DMS 273 (cell line): Measurements from ENCODE around the gene LHX3.
"Not testable (repeated sequence)": the region's sequence is repeated elsewhere in the genome, so short reads cannot be mapped to it uniquely, and the experiment has no call there.

Source experiments
- DNase-seq: peaks from one replicate; lab custom pipeline; 2025; ENCODE audit not compliant: unreplicated experiment; lab: John Stamatoyannopoulos, UW

LHX3 gene

DNA sequence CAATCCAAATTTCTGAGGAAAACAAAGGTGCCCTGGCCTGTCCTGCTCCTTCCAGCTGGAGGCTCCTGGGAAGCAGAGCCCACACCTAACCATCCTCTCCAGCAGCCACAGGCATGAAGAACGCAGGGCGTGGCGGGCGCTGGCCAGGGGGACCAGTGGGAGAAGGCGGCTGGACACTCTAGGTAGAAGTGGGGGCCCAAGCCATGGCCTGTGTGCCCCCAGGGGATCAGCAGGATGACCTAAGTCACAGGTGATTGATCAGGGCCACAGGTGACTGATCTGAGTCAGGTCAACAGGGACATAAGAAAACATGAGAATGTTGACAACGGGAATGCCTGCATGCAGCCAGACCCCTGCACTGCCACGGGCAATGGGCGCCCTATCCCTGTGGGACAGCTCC is 37.3 kb upstream of the LHX3 start:
- DNase-seq = no peak

DNA sequence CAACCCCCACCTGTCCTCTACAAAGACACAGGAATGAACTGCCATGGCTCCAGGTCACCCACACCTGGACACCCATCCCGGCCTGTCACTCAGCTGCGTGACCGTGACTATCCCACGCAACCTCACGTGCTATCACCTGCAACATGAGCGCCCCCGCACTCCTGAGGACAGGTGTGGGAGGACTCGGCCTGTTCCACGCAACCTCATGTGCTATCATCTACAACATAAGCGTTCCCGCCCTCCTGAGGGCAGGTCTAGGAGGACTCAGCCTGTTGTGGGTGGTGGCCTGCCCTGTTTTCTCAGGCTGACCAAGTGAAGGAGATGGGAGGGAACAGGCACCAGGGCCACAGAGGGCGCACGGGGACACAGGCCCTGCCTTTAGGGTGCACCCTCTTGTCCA is 36.6 kb upstream of the LHX3 start:
- no peak for DNase-seq

DNA sequence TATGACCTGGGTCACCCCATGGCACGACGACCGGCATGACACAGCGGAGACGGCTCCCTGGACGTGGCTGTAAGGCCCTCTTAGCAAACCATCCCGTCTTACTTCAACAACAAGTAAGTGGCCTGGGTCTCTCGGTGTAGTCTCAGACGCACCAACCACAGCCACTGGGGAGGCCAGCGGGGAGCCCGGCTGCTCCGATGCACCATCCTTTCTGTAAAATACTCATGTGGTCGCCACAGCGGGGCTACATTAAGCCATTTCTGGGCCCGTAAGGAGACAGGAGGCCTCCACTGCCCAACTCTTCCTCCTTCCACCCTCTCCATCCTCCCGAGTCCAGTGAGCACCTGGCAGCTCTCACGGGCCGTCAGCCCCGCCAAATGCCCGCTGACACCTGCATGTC is 36.0 kb upstream of the LHX3 start:
- no peak for DNase-seq

DNA sequence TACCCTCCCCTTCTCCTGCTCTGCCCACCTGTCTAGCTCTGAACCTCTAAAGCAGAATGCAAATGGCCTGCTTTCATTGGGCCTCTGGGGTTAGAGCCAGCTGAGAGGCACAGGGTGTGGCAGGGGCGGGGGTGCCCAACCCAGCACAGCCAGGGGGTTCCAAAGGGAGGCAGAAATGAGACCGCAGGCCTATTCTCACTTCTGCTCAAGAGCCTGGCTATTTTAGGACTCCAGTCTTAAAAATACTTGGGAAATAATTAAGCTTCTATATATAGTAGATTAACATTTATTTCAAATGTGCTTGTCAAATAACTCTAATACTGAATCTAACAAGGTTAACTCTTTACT is 35.0 kb upstream of the LHX3 start:
- DNase-seq = no peak

DNA sequence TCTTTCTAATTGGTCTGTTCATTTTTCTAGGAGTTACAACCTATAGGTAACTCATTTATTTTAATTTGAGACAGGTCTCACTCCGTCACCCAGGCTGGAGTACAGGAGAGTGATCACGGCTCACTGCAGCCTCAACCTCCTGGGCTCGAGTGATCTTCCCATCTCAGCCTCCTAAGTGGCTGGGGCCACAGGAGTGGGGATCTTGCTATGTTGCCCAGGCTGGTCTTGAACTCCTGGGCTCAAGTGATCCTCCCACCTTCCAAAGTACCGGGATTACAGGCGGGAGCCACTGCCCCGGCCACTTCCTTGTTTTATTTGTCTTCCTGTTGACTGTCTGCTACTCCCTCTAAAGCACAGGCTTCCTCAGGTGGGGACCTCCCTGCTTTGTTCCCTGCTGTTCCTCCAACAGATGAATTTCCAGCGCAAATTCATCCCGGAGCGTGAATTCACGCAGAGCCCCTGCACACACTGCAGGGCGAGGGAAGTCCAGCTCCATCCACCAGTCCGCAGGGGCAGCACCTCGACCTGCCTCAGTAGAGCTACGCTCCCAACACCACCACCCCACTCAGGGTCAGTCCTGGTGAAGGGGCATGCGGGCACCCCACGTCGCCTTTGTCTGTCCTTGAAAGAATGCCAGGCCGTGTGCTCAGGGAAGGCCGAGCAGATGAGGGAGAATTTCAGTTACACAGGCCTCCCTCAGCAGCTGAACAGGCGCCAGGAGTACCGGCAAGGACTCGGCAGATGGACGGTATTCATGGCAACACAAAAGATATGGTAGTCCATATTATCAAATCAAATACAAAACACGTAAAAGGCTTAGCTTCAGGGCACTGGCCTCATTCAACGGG is 34.4 kb upstream of the LHX3 start:
- peak; percentile 92 for DNase-seq

DNA sequence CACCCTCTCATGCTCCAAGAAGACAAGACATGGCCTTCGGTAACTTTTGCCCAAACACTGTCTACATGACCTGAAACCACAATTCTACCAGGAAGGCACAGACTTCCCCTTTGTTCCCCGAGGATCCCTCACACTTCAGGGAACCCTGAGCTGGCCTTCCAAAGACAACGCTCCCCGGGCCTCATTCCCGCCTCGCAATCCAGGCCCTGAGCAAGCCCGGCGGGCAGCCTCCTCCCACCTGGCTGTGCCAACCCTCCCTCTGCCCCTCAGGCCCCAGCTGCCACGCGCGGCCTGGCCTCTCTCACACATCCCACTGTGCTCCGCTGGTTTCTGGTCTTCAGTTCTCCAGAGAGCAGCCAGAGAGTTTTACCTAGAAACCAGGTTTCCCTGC is 33.4 kb upstream of the LHX3 start:
- DNase-seq = peak; percentile 50

DNA sequence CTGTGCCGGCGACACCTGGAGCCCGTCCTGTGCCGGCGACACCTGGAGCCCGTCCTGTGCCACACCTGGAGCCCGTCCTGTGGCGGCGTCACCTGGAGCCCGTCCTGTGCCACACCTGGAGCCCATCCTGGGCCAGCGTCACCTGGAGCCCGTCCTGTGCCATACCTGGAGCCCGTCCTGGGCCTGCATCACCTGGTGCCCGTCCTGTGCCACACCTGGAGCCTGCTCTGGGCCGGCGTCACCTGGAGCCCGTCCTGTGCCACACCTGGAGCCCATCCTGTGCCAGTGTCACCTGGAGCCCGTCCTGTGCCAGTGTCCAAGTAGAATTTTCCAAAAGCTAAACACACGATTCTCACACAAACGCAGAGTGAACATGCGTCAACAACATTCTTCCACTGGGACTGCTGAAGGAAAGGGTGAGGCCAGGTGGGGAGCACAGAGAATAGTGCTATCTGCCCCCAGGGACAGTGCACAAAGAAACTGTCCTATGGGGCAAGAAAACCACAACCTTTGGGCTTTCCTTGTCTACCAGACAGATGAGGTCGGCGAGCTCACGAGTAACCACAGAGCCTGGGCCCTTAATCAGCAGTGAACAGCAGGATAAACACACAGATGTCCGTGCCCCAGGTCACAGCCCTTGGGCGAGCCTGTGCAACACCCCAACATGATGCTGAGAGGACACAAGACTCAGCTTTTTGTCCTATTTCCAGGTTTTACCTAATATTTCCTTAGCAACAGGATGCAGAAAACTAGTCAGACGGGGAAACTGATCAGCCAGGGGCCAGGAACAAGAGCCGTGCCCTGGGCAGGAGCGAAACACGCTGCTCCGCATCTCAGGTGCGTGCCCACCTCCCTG is 32.8 kb upstream of the LHX3 start:
- DNase-seq = no peak

DNA sequence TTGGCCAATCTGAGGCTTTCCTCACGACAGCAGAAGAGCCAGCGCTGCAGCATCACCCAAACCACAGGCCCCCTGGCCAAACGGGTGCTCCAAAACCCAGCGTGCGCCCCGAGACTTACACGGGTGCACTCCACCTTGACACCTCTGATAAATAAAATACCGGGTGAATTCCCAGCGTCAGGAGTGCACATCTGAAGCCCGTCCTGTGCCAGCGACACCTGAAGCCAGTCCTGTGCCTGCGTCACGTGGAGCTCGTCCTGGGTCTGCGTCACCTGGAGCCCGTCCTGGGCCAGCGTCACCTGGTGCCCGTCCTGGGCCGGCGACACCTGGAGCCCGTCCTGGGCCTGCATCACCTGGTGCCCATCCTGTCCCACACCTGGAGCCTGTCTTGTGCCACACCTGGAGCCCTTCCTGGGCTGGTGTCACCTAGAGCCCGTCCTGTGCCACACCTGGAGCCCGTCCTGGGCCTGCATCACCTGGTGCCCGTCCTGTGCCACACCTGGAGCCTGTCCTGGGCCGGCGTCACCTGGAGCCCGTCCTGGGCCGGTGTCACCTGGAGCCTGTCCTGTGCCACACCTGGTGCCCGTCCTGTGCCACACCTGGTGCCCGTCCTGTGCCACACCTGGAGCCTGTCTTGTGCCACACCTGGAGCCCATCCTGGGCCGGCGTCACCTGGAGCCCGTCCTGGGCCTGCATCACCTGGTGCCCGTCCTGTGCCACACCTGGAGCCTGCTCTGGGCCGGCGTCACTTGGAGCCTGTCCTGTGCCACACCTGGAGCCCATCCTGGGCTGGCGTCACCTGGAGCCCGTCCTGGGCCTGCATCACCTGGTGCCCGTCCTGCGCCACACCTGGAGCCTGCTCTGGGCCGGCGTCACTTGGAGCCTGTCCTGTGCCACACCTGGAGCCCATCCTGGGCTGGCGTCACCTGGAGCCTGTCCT is 31.8 kb upstream of the LHX3 start:
- not testable (repeated sequence) for DNase-seq

DNA sequence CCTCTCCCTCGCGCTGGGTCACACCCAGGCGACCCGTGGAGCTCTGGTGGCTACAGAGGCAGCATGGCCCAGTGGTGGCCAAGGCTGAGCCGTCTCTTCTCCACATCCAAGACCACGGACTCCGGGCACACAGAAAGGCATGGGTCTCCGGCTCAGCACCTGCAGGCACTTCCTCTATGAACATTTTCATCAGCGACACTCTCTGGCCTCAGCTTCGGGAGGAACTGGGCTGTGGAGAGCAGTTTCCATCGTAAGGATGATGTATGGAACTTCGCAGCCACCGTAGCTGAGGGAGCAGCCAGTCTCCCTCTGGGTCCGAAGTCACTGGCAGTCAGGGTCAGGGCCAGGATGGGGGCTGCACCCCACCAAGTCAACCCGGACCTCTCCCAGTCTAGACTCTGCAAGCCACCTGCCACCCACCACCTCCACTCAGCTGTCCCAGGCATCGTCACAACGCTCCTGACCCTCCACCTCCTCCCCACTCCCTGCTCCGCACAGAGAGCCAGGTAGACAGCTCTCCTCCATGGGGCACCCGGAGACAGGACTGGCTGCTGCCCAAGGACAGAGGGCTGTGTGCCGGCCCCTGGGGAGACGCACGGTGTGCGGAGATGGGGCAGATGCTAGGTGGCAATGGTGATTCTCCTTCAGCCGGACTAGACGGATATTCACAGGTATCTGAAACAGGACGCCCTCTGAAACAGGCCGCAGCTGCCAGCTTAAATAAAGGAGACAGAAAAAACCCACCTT is 31.0 kb upstream of the LHX3 start:
- no peak for DNase-seq

DNA sequence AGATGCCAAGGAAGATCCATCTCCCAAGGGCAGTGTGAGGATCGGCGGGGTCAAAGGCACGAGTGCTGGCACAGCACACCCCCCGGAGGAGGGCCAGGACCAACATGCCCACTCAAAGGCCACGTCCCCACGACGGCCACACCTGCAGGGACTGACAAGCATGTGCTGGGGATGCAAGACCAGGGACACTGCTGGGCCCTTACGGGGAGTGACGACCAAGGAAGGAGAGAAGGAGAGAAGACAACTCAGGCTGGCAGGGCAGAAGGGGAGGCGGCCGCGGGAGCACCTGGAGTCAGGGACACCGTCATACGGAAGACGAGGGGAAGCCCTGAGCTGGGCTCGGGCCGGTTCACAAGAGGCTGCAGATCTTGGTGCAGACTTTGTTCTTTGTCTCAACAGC is 30.2 kb upstream of the LHX3 start:
- DNase-seq = no peak

DNA sequence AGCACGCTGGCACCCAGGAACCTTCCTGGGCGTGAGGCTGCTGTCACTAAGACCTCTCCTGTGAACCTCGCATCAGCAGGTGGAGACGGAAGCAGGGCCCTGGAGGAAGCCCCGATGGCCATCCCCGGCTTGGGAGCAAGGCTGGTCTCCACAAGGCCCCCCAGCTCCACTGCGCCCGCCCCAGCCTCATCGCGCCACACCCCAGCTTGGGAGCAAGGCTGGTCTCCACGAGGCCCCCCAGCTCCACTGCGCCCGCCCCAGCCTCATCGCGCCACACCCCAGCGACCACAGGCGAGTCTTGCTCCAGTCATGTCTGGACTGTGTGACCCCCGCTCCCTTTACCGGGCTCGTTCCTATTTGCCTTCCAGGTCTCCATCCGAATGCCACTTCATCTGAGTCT is 29.7 kb upstream of the LHX3 start:
- DNase-seq = no peak

DNA sequence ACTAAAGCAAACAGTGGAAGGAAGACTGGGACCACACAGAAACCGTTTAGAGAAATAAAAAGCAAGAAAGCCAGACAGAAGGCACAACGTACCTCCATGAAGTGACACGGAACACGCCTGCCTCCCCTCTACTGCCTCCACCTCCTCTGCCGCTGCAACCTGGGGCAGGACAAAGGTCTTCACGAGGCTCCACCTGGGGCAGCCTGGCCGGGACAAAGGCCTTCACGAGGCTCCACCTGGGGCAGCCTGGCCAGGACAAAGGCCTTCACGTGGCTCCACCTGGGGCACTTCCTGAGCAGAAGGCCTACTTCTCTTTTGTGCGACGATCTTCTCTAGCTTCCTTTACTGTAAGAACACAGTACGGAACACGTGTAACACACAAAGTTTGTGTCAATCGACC is 28.9 kb upstream of the LHX3 start:
- DNase-seq = no peak

DNA sequence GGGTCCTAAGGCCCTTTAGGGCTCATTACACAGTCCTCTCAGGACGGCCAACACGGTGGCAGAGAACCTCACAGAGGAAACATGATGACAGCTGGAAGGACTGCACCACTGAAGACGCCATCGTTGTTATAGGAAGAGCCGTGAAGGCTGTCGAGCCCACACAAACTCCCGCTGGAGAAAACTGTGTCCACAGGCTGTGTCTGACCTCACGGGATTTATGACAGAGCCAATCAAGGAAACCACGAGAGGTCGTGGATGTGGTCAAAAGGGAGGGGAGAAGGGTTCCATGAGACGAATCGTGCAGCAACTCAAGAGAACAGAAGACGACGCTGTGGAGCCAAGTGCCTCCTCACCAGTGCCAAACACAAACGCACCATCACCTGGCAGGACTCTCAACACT is 28.5 kb upstream of the LHX3 start:
- no peak for DNase-seq

DNA sequence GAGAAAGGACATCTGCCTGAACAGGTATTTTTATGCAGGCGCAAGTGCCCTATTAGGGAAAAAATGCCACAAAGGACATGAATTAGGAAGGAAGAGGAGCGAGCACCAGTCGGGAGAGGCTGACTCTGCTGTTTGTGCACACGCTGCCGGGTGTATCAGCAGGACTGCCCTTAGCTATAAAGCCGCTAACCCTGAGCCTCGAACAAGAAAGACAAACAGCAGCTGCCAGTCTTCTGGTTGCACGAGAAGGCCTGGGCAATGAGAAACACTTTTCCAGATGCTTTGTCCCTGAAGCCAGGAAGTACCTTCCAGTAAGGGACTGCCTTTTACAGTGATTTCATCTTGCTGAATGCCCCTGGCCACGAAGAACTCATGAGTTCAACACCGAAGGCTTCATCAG is 28.0 kb upstream of the LHX3 start:
- DNase-seq = peak; percentile 58

DNA sequence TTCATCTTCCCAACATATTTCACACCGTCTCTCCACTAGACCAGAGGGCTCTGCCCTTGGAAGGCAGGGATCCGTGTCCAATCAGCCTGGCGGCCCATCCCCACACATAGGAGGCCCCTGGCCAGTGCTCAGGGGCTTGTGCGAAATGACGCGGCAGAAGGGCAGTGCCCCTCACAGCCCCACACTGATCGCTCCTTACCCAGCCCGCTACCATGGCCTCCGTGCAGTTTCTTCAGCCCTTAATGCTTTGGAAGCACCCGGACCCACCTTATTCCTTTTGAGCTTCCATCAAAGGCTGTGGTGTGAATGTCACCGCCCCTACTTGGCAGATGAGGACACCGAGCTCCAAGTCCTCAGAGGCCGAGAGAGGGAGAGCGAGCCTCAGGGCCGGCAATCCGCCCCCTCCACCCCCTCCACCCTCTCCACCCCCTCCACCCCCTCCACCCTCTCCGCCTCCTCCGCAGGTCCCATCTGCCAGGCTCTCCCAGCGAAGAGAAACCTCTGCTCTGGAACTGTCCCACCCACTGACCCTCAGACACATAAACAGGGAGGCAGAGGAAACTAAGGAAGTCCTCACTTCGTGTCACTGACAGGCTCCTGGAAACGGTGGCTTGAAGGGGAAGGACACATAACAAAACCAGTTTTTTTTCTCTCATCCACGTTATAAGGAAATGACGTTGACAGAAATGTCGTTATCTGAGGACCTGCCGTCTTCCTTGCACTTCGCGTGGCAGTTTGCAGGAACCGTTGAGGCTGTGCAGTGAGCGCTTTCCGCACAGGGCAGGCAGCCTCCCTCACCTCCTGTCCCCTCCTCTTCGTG is 26.8 kb upstream of the LHX3 start:
- no peak for DNase-seq

DNA sequence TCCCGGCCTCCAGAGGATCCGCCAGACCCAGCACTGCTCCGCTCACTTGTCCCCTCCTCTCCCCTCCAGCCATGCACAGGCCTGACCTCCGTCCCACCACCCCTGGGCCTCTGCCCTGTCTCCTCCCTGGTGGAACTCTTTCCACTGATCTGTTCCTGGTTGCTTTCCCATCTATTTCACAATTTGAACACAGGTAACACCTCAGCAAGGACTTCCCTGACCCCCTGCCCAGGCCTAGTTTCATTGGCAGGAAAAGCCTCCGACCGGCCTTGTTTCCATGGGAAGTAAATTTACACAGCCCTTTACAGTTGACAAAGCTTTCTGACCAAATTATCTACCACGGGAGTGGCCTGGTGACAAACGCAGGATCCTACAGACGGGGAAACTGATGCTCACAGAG is 25.8 kb upstream of the LHX3 start:
- DNase-seq = no peak

DNA sequence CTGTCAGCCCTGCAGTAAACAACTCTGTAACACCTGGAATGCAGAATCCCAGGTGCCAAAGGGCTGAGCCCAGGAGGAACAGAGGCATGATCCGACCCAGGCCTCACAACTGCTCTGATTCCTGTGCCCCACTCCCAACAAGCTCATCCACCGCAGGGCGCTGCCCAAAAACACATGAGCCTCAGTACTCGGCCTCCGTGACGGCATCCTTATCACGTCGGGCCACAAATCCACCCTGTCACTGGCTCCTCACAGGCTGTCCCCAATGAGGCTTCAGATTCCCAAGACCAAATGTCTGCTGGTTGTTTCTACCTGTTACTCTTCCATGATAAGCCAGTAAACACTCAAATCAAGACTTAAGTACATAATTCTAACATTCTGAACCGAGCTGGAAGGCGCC is 25.4 kb upstream of the LHX3 start:
- no peak for DNase-seq

DNA sequence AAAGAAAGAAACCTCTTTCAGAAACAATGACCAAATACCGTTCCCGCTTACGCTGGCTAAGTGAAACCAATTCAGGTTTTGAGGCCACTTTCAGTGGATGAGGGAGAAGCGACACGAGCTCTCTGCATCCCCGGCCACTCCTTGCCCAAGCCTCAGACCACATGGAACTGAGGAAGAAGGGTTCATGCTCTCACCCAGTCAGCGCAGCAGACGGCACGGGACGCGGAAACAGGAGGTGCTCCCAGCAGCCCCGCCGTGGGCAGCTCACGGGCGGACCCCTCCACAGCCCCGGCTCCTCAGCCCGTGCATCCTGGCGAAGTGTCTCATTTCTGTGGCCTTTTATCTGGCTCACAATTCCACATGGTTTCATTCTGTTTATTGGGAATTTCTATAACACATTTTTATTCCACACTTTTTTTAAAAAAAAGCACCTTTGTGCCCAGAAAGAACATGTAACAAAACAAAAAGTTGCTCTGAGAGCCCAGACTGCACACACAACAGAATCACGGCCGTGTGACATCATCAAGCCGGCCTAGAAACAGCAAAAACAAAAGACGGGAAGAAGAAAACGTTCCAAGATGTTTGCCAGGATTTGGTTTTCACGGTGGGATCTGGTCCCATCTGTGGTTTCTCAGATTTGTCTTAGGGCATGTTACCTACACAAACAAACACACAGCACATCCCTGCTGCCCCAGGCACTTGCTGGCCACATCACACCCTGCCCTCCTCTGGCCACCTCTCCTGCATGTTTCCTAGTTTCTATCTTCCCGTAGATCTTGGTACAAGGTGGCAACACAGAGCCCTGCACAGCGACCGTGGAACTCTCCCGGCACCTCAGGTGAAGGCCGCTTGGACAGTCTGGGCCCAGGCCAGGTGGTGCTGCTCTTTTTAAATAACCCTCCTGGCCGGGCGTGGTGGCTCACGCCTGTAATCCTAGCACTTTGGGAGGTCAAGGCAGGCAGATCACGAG is 24.5 kb upstream of the LHX3 start:
- DNase-seq = no peak
